NCI-H1930 (cell line): ENCODE results near the gene CDKN2B-AS1.

Experiments
- DNase-seq, 2 experiments: peaks; one replicate each; lab custom pipeline; 2025; lab: John Stamatoyannopoulos, UW

The CDKN2B-AS1 gene

DNA sequence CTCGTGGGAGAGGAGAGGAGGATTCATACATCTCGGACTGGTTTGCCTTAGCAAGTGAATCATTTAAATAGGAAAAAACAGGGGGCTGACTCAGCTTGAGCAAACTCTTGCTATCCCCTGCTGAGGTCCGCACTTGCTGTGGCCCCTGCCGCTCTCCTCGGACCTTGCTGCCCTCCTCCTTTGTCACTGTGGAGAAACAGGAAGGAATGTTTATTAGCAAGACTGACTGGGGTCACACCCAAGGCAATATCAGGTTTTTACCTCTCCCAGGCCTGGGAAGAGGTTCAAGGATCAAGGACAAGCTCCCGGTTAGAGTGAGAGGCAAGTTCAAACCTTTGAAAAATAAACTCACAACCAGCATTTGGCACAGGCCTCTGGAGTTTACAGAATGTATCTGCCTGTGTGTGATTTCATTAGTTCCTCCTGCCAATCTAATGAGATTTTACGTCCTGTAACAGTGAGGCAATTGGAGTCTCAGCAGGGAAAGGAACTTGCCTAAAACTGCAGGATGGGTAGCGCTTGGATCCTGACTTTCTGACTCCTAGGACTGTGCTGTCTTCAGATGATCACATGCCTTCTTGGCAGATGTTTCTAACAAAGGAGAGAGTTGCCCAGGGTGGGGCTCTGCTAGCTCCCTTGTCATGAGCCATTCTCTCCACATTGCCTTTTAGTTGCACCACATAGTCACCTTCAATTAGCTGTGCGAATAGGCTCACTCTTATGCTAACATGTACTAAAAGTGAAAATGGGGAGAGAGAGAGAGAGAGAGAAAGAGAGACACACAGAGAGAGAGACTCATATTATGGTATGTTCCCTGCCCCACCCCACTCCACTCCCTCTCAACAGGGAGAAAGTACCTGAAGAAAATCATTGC is 123.2 kb downstream of the CDKN2B-AS1 start:
- no peak for DNase-seq

DNA sequence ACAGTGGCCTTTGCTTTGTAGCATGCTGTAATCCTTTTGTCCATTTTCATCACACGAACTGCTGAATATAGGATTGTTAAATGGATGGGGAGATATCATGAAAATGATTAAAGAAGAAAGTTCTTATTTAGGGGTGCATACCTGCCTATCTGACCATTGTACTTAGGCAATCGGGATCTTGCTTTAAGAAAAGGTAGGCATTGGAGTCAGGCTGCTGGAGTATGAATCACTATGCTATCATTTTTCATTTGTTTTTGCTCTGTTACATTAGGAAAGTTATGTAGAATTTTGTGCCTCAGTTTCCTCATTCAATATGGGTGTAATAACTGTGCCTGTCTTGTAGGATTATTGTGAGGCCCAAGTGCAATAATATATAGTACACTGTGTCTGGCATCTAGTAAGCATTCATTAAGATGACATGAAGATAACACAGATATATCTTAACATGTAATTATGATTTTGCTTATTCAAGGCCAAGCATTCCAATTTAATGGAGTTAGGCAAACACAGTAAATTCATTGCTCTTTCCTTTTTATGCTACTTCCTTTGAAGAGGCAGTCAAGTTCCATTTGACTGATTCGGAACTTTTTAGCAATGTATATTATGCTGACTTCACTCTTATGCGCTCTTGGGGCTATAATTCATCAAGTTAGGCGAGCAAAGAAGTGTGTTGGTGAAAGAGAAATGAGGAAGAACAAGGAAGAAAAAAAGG is 124.4 kb downstream of the CDKN2B-AS1 start:
- DNase-seq, result no peak

DNA sequence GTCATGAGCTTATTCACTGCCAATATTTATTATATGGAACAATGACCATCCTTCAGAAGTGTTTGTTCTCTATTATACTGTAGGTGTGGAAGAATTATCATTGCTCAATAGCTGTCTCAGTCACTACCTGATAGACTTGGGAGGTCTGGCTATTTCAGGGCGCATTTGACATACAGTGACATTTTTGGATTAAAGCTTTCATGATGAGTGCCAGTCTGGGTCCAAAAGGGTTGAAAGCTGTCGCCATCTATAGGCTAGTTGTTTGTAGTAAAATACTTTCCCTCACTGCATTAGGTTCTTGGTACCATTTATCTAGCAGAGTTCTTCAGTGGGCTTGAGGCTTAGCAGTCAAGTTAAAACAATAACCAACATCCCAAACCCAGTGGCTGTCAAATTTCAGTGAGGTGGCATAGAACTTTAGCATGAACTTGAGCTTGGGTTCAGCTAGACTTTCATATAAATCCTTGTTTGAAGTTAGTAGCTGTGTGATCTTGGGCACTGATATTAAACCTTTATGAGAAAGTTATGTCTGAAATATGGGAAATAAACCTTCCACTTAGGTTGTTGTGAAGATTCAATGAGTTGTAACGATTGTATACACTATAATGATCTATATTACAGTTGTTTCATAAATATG is 125.0 kb downstream of the CDKN2B-AS1 start:
- peak in 1 of 2 experiments; percentile 8 for DNase-seq

DNA sequence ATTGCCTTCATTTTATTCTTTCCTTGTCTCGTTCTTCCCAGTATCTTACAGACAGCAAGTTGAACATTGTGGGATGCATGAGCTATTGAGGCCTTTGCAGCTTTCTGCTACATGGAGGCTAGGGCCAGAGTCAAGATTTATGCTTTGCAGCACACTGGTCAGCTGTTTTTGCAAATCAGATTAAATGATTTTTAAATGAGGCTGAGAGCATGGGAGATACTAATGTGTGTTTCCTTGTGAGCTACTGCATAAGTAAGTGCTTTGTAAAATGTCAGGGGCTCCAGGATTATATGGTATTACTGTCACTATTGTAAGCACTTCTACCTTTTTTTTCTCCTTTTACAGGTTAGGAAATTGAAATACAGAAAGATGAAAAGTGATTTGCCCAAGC is 125.6 kb downstream of the CDKN2B-AS1 start:
- no peak for DNase-seq

DNA sequence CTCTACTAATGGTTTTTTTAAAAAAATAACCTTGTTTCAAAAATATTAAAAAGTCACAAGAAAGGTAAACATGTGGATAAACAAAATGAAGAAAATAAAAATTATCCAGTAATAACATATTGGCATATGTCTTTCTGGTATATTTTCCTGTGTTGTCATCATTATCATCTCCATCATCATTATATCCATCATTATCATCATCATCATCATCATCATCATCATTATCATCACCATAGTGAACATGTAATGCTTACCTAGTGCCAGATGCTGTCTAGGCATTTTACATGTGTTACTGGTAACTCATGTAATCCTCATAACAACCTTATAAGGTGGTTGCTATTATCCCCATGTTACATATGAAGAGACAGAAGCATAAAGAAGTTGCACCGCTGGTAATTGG is 126.0 kb downstream of the CDKN2B-AS1 start:
- no peak for DNase-seq

DNA sequence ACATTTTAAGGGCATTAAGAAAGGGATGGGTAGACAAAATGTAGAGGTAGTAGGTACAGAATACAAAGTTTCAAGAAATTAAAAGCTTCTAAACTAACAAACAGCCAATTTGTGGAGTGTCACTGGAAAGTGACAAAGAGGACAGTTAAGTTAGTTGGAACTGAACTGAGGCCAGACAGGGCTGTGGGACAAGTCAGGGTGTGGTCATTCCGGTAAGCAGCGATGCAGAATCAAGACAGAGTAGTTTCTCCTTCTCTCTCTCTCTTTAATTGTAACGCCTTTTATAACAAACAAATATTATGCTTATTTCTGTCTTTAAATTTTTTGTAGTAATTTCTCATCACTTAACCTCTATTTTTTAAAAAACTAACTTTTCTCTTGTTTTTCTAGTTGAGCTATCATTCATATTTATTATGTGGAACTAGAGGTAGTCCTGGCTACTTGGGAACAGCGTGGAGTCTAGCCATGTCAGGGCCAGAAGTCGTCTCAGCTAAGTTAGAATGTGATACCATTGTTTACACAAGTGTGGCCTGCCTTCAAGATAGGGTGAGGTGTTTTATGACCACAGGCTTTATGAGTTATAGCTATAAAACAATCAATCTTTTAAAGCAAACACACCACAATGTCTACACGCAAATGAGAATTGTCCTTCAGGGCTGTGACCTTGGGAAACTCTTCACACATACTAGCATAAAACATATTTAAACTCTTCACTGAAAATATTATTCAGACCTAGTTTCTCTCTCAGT is 129.8 kb downstream of the CDKN2B-AS1 start:
- DNase-seq, result no peak

DNA sequence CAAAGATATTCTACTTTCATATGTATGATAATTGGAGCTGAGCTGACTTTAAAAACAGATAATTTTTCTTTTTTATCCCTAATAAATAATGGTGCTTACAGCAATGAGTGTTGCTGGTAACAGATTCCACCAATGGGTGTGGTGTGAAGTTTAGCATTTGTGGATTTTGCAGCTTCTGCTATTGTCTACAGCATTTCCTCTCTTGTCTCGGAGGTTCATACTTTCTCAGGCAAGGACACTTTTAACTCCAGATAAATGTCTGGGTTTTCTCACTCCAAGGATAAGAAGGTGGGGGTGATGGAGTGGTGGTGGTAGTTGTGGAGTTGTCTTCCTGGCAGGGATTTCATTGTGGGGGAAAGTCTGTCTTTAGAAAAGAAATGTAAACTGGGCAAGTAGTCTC is 134.5 kb downstream of the CDKN2B-AS1 start:
- DNase-seq, result no peak

DNA sequence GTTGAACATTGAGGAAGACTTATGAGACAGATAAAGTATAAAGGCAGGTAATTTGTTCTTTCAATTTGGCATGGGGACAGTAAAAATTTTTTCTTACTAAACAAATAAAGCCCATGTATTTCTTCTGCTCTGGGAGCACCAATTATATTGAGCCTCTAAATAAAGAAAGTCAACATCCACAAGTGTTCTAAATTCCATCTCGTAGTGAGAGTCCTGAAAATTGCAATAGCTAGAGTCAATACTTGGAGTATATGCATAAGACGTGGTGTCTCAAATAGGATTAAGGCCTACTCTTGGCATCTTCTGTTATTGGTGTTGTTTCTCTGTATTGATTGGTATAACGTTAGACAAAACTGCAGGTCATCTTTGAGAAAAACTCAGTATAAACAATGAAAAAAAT is 135.0 kb downstream of the CDKN2B-AS1 start:
- no peak for DNase-seq

DNA sequence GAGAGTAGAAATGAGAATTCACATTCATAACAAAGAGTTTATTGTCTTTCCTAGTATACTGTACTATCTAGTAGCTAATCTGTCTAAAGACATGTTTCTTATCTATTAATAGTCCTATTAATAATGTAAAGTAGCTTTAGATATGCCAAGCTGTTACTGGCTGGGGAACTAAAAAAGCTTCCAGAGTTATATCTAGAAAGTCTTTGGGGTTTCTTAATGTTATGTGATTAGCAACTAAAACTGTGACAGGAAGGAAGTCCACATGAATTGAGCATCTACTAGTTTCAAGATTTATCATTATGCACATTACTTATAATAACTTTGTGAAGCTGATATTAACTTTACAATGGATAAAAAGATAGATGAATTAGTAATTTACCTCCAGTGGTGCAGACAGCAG is 137.2 kb downstream of the CDKN2B-AS1 start:
- no peak for DNase-seq

DNA sequence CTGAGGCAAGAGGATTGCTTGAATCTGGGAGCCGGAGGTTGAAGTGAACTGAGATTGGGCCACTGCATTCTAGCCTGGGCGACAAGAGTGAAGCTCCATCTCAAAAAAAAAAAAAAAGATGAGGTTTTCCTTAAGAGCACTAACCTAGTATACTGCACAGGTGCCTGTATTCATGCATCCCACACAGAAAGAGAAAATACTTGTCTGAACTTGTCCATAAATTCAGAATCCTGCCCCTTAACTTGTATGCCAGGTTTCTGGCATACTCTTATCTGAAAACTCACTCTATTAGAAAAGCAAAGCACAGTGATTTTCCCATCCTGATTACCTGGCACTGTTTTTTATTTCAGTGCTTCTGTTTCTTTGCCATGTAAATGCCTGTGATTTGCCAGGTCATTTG is 139.8 kb downstream of the CDKN2B-AS1 start:
- DNase-seq, result no peak

DNA sequence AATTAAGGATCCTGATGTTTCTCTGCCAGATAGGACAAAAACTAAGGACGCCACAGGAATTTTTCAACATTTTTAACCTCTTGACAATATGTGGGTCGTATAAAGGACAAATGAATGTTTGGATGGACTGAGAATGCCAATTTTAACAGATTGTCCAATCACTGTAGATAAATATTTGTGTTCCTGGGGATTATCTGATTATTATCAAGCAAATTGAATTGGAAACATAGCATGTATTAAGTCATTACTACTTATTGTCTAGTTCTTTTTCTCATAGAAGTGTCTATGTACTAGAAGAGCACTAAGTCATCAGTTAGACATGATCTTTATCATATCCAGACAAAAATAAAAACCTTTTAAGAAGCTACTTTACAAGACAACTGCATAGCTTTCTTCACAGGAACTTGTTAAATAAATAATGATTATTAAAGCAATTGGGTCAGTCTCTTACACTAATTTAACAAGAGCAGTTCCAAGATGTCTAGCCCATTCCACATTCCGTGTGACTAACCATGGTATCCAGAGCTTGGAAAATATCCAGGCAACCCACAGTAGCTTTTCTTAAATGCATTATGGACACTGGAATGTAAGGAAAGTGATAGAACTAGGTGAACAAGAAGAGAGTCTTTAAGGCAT is 142.0 kb downstream of the CDKN2B-AS1 start:
- no peak for DNase-seq

DNA sequence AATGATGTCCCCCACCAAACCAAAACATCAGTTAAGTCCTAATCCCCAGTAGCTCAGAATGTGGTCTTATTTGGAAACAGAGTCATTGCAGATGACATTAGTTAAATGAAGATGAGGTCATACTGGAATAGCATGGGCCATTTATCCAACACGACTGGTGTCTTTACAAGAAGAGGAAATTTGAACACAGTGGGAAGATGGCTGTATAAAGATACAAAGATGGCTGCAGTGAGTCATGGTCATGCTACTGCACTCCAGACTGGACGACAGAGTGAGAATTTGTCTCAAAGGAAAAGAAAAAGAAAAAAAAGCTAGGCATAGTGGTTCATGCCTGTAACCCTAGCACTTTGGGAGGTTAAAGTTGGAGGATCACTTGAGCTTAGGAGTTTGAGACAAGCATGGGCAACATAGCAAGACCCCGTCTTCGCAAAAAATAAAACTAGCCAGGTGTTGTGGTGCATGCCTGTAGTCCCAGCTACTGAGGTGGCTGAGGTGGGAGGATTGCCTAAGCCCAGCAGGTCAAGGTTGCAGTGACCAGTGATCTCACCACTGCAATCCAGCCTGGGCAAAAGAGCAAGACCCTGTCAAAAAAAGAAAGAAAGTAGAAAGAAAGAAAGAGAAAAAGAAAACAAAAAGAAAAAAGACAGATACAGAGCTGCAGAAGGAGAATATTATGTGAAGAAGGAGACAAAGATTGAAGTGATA is 144.5 kb downstream of the CDKN2B-AS1 start:
- no peak for DNase-seq

DNA sequence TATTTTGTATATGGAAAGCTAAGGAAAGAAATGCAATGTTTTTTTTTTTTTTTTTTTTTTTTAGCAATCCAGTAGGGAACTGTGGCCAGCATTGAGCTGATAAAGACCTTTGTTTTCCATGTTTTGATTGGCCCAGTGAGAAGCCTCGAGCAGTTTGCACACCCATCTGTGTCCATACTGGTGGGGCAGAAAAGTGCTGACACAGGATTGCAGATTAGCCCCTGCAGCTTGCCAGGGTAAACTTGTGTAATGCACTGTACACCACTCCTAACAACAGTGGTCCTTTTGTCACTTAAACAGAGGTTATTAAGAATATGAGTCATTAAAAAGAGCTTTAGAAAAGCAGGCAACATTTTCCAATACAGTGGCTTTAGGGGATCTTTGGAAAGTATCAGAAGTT is 147.3 kb downstream of the CDKN2B-AS1 start:
- DNase-seq, result peak in 1 of 2 experiments; percentile 31

DNA sequence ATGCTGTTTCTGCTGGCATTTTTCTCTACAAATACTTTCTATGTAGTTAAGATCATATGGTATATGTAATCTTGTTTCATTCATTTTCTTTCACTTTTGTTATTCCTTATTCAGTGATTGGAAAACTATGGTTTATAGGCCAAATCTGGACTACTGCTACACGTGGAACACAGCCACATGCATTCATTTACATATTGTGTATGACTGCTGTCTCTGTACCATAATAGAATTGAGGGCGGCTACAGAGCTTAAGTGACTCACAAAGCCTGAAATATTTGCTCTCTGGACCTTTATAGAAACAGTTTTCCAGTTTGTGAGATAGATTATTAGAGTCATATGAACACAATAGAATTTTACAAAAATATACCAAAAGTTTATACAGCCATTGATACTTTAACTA is 148.1 kb downstream of the CDKN2B-AS1 start:
- no peak for DNase-seq

DNA sequence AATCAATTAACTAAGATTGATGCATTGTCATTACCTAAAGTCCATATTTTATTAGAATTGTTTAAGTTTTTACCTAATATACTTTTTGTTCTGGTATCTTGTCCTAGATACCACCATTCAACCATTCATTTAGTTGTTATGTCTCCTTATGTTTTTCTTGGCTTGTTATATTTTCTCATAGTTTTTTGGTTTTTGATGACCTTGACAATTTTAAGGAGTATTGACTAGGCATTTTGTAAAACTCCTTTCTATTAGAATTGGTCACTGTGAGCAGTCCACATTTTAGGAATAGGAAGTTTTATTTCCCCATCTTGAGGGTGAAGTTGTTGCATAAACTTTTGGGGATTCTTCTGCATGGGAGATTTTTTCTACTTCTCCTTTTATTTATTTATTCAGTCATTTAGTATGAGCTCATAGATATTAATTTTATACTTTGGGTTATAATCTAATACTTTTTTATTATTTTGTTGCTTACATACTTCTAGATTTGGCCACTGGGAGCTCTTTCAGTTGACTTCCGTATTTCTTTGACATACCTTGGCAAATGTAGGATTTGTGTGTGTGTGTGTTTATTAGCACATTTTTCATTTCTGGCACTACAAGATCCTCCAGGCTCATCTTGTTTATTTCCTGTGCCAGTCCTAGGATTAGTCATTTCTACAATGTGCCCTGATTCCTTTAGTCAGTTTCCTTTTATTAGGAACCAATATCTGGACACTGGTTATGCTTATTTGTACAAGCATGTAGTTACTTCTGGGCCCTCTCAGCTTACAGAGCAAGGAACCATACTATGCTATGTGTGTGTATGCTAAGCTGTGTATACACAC is 149.4 kb downstream of the CDKN2B-AS1 start:
- no peak for DNase-seq

DNA sequence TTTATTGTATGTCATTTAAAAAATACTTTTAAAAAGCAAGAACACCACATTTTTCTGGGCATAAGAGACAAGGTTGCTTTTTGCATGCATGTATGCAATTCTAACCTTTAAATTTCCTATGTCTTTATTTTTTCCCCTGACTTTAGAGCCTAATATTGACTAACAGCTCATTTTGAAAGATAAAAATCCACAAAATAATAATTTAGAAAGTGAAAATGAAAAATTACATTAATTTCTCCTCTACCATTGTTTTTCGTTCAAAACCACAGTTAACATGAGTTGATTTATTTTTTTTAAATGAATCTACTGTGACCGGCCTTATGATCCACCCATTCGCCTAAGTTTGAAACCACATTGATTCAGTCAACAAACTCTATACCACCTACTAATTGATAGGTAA is 152.0 kb downstream of the CDKN2B-AS1 start:
- no peak for DNase-seq

DNA sequence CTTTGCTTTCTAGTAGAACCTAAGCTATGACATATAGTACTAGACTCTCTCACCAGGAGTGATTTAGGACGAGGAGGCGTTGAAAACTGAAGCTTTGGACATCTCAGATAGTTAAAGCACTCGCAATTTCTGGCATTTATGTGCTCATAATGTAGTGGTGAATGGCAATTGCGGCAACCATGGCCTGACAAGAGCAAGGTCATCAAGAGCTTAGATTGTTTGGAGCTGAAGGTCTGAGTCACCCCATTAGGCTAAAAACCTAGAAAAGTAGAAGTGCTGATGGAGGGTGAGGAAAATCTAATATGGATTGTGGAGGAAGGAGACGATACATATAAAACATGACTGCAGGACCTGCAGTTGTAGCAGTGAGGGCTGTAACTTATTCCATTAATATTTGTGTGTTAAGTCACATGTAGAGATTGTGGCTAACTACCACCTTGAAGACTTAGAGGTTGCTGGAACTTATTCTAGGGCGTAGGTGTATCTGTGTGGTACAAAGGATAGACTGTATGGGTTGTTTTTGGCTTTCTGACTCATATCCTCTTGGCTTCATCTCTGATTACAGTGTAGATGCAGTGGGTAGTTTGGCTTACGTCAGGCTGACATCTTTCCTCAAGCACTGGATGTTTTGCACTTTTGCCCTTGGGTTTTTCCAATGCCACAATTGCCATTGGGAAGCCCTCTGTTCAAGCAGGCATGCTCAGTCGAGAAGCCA is 153.4 kb downstream of the CDKN2B-AS1 start:
- no peak for DNase-seq

DNA sequence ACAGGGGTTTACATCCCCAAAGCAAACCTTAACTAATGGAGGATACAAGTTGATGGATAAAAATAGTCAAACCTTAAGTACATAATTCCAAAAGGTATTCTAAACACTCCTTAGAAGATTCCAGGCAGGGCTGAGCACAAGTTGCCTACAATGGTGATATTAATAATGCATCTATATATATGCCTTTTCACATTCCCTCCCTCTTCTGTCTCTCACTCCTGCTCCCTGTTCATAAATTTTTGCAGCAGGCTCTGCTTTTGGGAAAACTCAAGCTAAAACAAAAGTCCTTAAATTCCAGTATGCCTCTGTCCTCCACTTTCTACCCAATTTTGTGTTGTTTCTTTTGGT is 153.9 kb downstream of the CDKN2B-AS1 start:
- no peak for DNase-seq

DNA sequence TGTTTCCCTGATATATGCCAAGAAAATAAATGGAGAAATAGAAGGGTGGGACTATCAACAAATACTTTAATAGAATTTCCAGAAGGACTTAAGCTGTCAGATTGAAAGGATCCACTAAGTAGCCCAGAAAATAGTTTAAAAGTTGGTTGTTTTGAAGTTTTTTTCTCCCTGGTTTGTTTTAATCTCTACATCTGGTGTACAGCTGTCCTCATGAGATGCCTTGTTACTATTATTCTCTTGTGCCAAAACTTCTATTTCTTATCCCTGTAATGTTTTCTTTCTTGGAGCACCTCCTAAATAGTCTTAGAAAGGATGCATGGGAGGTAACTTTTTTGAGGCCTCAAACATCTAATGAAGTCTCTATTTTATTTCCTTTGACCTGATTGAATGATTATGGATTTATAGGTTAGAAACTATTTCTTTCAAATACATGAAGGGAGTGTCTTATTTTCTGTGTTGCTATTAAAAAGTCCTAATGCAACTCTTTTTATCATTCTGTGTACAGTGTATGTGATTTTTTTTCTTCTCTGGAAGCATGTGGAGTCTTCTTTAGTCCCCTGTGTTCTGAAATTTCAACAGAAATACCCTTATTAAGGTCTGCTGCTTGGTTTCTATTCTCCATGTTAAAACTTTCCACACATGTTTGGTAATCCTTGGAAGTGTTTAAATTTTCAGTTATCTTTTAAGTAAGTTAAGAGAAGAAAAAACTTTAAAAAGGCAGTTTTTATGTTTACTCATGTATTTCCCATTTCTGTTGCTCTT is 154.5 kb downstream of the CDKN2B-AS1 start:
- no peak for DNase-seq
